SHP77 (cell line): ENCODE measurements around the gene TNFRSF14.

ENCODE experiments used
- DNase-seq, 2 experiments: peaks; one replicate each; lab custom pipeline; 2025; lab: John Stamatoyannopoulos, UW

TNFRSF14 gene

DNA sequence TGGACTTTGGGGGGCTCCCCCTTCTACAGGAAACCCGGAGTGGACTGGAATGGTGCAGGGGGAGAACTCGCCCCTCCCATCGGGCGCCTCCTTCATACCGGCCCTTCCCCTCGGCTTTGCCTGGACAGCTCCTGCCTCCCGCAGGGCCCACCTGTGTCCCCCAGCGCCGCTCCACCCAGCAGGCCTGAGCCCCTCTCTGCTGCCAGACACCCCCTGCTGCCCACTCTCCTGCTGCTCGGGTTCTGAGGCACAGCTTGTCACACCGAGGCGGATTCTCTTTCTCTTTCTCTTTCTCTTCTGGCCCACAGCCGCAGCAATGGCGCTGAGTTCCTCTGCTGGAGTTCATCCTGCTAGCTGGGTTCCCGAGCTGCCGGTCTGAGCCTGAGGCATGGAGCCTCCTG is at the start of gene TNFRSF14:
Gene TNFRSF14, plus strand, starts transcription at position 95 of the 401 bp plus-strand sequence. Its CDS starts 294 bp downstream, at position 389.
- no peak for DNase-seq

DNA sequence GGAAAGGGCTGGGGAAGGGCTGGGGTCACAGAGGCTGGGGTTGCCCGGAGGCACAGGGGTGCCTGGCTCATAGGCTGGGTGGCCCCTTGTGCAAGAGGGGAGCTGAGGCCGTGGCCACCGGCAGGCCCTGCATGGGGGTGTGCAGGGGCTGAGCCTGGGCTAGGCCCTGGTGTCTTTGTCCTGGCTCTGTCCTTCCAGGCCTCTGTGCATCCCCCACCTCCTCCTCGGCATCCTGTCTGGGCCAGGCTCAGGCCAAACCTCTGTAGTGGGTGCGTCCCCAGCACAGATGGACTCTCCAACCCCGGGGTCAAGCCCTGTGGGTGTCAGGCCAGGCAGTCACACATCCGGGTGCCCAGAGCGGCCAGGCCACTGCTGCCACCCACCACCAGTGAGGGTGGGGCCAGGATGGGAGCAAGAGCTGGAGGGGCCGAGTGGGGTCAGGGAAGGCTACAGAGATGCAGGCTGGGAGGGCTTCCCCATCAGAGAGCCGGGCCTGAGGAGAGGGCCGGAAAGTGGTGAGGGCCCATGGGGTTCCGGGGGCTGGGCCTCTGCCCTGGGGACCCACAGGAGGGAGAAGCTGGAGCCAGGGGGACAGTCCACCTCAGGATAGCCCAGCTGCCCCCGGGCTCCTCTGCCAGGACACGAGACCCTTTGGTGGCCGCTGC is 49.1 kb upstream of the TNFRSF14 start:
- no peak for DNase-seq

DNA sequence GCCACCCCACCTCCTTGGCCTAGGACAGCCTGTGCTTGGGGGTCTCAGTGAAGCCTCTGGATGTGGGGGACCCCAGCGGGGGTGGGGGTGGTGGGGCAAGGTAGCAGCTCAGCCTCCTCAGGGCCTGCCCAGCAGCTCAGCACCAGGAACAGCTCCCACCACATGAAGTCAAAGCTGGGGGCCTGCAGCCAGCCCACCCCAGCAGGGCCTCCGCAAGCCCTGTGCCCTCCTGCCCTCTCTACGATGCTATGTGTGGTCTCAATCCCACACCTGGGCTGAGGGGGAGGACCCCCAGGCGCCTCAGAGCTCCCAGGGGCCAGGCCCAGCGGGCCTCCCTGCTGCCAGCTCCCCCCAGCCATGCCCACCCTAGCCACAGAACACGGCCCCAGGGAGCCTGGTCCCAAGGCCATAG is 48.4 kb upstream of the TNFRSF14 start:
- DNase-seq: no peak

DNA sequence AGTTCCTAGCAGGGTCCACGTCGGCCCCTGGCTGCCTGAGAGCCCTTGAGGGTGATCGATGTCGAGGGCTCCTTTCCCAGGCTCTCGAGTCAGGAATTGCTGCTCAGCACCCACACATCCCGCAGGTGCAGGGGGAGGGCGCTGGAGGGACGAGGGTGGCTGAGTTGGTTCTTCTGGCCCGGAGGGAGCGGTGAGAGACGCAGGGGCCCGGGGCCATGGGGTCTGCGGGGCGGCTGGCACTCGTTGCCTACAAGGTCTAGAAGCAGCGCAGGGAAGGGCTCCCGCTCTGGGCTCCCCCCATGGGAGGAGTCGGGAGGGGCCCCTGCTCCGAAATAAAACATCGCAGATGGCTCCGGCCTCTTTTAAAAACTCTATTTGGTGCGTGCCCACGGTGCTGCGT is 48.0 kb upstream of the TNFRSF14 start:
- DNase-seq: no peak

DNA sequence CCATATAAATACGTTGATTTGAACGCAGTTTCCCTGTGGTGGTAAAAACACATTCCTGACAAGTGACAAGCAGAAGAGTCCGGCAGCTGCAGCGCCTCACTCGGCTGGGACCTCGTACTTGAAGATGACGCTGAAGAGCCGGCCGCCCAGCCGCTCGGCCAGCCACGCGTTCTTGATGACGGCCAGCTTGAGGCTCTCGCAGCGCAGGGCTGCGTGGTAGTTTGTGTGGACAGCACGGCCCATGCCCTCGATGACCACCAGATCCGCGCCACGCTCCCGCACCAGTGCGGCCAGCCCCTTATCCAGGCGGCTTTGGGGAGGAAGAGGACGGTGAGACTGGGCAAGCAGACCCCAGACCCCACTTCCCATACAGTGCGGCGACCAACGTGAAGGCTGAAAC is 47.4 kb upstream of the TNFRSF14 start:
- DNase-seq: no peak

DNA sequence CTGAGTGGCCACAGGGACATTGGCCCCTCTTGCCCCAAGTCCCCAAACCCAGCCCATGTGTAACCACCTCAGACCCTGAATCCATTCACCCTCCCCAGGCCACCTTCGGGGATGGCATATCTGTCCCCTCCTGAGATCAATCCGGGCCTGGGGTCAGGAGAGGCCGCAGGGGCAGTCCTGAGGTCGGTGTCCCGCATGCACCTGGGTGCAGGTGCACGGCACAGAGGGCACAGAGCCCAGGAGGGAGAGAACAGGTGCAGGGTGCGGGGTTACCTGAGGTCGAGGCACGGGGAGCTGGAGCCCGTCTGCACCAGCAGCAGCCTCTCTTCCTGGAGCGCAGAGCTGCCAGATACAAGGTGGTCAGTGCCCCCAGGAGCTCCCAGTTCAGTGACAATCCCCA is 46.6 kb upstream of the TNFRSF14 start:
- no peak for DNase-seq

DNA sequence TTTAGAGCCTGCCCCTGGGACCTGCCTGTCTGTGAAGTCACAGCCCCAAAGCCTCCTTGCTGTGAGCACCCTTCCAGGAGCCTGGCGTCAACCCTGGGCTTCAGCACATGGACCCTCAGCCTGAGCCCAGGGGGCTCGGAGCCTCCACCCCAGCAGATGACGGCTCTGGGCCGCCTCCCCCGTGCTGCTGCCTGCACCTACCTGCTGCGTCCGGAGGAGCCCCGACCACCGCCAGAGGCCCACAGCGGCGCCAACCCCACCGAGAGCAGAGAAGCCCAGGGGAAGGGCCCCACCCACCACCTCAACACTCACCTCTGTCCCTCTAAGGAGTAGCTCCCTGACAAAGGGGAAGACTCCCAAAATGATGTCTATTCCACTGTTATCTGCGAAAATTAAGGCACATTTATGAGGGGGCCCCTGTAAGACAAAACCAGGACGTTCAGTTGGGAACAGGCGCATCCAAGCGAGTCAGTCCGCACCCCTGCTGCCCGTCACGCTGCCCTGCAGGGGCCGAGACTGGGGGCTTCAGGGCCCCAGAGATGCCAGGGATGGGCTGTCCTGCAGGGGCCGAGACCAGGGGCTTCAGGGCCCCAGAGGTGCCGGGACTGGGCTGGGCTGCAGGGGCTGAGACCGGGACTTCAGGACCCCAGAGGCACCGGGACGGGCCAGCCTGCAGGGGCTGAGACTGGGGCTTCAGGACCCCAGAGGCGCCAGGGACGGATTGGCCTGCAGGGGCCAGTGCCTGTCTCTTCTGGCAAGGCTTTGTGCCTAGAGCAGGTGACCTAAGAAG is 45.6 kb upstream of the TNFRSF14 start:
- DNase-seq: no peak

DNA sequence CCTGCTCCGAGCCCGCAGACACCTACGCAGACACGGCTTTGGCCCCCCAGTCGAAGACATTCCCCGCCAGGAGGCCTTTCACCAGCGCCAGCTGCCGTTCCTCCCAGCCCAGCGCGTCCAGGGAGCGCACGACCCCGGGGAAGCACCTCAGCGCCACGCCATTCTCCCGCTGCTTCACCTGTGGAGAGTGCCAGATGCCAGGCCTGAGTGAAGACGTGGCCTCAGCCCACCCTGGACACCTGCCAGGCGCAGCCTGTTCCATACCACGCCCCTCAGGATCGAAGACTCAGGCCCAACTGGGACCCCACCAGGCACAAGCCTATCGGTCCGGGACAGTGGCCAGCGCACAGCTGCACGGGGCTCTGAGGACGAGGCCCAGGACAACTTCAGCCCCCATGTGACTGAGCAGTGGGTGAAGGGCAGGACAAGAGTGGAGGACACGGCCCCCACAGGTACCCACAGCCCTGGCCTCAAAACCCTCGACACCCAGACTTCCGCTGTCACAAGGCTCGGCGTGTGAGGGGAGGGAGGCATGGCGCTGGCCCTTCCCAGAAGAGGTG is 43.2 kb upstream of the TNFRSF14 start:
- DNase-seq: no peak

DNA sequence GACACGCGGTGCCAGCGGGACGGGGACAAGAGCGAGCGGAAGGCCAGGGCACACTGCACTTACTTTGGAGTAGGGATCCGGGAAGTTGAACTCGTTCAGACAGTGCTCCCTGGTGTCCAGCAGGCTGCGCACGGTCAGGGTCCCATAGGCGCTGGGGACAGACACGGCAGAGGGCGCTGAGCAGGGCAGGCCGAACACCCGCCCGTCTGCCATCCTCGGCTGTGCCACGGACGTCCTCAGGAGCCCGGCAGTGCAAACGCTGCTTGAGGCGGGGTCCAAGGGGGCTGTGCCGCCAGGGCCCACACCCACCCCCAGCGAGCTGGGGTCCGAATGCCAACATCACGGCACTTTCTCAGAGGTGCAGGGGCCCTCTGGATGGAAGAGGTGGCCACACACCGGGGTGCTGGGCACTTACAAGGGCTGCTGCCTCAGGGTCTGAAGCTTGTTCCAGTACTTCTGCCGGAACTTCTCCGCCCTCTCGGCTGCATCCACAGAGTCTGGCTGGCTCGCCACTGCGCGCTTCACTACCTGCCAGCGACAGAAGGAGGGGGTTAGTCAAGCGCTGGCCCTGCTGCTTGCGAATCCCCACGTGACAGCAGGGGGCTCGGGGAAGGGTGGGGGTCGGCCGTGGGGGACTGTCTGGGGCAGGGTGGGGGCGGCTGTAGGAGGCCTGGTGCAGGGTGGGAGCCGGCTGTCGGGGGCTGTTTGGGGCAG is 42.1 kb upstream of the TNFRSF14 start:
- DNase-seq: no peak

DNA sequence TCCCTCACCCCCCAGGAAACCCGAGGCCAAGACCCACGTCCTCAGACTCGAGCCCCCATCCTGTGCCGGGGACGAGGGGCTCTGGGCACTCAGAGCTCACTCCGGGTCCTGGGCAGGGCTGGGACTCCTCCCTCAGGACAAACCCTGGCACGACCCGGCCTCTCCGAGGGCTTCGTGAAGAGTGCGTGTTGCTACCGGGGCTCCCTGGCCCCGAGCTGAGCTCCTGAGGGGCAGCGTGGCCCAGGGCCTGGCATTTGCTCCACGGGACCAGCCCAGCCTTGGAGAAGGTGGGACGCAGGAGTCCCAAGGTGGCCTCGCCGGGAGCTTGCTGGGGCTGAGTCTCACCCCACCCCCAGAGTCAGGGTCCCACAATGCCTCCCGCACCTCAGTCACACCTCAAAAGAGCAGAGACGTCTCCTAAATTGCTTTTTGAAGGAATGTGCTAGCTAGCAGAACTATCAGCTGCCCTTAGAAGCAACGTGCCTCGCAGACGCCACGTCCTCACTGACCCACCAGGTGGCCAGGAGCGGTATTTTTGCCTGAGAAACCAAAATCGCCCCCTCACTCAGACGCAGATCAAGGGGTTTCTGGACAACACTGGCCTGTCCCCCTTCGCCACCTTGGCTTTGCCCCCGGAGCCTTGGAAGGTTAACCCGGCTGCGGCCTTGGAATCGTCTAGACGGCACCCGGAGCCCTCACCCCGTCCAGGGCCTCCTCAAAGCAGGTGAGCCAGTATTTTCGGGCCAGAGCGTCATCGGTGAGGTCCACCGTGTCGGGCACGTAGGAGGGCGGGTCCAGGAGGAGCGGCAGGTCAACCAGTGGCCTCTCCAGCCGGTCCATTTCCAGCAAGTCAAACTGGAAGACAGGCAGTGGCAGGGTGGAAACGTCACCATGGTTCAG is 41.1 kb upstream of the TNFRSF14 start:
- DNase-seq: no peak

DNA sequence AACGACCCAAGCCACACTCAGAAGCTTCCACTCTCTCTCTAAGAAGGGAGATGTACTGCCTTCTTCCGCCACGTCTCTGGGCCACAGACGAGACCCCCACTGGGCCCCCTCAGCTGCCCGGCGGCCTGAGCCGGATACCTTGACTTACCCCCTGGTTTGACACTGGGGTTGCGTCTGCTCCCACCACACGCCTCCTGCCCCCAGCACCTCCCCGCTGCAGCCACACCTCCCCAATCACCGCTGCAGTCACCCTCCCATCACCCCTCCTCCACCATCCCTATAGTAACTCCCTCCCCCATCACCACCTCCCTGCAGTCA is 40.4 kb upstream of the TNFRSF14 start:
- no peak for DNase-seq

DNA sequence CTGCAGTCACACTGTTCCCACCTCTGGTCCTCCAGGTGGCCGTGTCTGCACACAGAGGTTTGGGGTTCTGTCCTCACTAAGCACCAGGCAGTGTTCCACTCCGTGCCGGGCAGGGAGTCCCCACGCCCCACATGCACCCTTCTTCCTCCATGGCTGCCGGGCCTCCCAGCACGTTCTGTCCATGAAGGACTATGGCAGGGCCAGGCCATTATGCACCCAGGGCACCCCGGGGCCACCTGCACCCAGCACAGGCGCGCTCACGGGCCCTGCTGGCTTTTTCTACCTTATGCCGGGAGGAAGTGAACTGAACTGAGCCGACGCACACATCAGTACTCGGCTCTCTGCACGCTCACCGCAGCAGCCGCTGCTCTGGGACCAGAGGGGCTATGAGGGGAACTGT is 40.0 kb upstream of the TNFRSF14 start:
- no peak for DNase-seq

DNA sequence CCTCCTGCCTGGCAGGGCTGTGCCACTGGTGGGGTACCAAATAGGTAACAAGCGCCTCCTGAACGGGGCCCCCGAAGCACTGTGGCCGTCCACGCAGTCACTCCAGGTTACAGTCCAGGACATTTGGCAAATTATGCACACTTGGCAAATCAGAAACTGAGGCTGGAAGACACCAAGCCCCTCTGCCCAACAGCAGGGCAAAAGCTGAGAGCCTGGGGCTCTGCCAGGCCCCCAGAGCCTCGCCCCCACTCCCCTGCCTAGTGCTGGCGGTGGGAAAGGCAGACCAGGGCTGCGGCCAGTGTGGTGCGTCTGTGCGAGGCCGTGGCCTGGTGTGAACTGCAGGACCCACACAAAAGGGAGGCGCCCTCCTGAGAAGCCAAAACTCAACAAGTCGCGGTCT is 39.2 kb upstream of the TNFRSF14 start:
- no peak for DNase-seq

DNA sequence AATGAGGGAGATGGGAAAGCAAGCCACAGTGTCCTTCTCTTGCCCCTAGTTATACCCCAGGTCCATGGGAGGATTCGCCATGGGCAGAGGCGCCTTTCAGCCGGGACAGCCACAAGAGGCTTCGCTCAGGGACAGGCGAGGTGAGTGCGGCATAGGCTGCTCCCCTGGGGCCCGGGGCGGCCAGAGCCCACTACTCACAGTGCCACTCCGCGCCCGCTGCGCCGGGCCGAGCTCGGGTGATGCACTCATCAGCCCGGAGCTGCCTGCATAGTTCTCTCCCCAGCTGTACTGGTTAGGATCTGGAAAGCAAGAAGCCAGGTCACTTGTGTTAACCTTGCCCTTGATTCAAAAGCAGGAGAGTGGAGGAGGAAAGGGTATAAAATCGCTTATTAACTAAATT is 38.2 kb upstream of the TNFRSF14 start:
- DNase-seq: no peak

DNA sequence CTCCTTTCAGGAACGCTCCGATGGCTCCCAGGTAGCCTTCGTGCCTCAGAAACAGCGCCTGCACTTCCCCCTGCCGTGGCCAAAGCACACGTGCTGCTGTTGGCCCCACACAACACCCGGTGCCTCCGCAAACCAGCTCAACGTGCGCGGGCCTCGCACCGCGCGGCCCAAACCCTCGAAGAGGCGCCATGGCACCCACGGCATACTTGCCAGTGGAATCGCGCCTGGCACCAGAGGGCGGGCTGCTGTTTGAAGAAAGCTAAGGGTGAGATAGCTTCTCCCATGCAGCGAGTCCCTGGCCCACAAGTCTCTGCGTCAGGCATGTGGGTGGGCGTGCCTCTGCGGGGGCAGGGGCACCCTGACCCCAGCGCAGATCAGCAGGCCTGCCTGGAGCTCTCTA is 37.6 kb upstream of the TNFRSF14 start:
- DNase-seq: no peak

DNA sequence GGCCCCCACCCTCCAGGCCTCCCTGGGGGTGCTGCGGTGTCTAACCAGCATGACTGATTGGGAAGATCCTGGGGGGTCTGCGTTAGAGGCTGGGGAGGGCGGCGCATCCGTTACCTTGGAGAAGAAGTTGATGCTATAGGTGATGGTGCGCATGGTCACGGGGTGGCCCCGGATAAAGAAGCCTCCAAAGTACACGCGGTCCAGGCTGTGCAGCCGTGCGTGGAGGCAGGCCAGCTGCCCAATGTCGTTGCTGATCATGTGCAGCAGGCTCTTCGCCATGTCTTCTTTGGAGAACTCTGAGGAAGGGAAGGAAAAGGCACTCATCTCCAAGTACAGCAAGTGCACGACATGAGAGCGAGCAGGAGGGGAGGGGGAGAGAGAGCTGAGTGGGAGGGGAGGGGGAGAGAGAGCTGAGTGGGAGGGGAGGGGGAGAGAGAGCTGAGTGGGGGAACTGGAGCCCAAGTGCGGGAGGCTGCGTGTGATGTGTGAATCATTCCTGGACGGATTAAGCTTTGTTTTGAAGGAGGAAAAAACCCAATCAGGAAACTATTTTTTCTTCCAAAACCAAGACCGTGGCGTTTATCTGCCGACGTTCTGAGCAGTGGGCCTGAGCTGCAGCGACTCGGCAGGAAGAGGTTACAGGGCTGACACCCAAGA is 37.0 kb upstream of the TNFRSF14 start:
- no peak for DNase-seq

DNA sequence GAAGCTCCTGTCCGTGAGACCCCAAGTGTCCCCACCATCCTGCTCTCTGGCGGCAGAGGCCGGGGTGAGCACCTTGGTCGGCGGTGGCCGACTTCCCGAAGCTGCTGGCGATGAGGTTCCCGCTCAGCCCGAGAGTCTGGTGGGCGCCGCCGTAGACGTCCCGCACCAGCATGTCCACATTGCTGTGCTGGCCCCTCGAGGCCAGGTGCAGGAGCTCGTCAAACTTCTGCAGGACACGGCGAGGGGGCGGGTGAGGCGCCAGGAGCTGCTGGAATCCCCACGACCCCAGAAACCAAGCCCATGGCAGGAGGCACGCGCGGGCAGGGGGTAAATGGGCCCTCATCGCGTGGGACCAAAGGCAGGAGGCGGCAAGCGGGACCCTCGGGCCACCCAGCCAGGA is 36.4 kb upstream of the TNFRSF14 start:
- DNase-seq: no peak

DNA sequence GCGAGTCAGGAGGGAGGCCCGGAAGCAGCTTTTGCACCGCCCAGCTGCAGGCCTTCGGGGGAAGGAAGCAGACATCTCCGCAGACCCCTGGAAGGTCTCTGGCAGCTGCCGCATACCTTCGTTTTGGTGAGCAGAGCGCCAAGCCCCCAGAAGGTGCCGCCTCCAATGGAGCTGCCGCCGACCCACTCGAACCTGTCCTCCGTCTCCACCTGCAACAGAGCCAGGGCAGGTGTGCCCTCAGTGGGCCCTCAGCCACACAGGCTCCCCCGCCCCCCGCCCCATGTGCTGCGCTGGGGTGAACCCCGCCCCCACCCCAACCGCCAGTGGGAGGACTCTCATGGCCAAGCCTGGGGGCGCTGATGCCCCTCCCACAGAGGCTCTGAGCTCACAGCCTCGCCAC is 36.0 kb upstream of the TNFRSF14 start:
- DNase-seq: no peak

DNA sequence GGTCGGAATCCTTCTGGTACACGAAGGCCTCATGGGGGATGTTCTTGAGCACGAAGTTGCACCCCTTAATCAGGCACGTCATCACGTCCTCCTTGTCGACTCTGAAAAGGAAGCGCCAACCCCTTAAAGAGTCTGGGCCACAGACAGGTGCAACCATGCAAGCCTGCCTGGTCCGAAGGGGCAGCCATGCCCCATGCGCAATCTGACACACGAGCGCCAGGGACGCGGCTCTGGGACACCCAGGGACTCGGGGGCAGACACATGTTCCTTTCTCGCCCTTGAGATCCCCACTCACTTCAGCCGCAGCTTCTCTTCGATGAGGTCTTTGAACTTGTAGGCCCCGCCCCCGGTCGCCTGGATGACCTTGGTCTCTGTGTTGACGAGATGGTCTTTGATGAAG is 35.4 kb upstream of the TNFRSF14 start:
- no peak for DNase-seq

DNA sequence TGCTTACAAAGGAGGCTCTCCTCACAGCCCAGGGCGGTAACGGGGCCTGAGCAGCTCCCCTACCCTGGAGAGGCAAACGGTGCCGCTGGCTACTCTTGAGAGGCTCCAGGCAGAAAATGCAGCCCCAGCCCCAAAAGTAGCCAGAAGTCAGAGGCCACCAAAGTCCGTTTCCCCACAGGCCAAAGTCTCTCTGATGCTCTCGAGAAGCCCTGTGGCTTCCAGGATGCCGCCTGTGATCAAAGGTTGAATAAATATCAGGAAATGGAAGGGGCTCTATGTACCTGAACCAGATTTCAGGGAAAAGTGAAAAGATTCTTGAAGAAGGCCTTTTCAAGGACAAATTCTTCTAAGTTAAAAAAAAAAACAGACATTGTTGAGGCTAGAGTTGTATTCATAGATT is 33.9 kb upstream of the TNFRSF14 start:
- DNase-seq: no peak

DNA sequence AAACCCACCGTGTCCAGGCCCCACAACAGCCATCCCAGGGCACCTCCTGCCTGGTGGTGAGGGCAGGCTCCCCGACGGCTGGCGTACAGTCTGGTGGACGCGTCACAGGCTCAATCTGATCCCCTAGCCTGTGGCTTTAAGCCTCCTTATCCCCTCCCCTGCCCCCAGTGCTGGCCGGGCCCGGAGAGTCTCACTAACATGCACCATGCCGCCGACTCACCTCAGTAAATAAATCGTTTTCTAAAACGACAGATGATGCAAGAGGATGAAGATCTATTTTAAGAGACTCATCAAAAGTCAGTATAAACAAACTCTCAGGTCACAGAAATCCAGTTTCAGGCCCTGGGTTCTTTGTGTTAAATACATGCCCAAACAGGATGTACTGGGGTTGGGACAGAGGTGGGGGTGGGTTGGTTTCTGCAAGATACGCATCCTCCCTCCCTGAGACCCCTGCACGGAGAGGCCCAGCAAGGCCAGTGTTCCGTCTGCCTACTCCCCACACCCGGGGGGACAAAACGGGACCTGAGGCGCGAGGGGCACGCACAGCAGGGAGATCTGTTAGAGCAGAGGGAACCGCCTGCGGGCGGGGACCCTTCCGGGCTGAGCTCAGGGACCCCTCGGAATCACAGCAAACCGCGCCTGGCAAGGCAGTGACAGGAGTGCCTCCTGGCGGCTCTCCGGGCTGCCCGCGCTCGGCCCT is 32.8 kb upstream of the TNFRSF14 start:
- DNase-seq: no peak
